ENCODE measurements around the gene CCDC190. TPM values are rescaled to one million over a fixed set of nuclear protein-coding genes. Genes with fewer than 3 reads are reported as not detected.
"Not testable (repeated sequence)": the region's sequence is repeated elsewhere in the genome, so short reads cannot be mapped to it uniquely, and the experiment has no call there.

Gene CCDC190
- total RNA-seq, 2 donors from 2014 or later: not detected

GRCh38 chr1:162812357-162812756 lies 48.6 kb downstream of the CCDC190 start:
- H3K27me3 ChIP-seq (ENCODE audit: control insufficient read depth, insufficient read depth, low read length, poor library complexity, severe bottlenecking); H3K9me3 ChIP-seq (ENCODE audit: control insufficient read depth, low read length); H3K36me3 ChIP-seq (ENCODE audit: control insufficient read depth, insufficient read depth, low read length); H3K4me3 Mint-ChIP-seq; H3K4me3 ChIP-seq (ENCODE audit: low read length); H3K27me3 Mint-ChIP-seq (ENCODE audit: insufficient read depth); H3K4me1 Mint-ChIP-seq; H3K9me3 Mint-ChIP-seq; DNase-seq; H3K27ac Mint-ChIP-seq; H3K27ac ChIP-seq (ENCODE audit: low read depth, low read length); H3K9ac ChIP-seq (ENCODE audit: extremely low read depth, low read length, poor library complexity, severe bottlenecking); H3K4me1 ChIP-seq (ENCODE audit: control insufficient read depth, insufficient read depth, low read length): not testable (repeated sequence)
- peaks cover 25% of the 10 kb centered on the region for H3K36me3 Mint-ChIP-seq (ENCODE audit: low read depth)
- 88% methylated on average over 1 of the region's 2 CpGs; no CpG with 5 or more reads in 1 of the 2 experiments for WGBS, 2 experiments (ENCODE audit: insufficient coverage in 1 of 2, insufficient read length in 1 of 2)

GRCh38 chr1:162807503-162807902 lies 53.5 kb downstream of the CCDC190 start:
- not testable (repeated sequence) for DNase-seq; H3K27me3 ChIP-seq (ENCODE audit: control insufficient read depth, insufficient read depth, low read length, poor library complexity, severe bottlenecking); H3K9me3 Mint-ChIP-seq; H3K36me3 ChIP-seq (ENCODE audit: control insufficient read depth, insufficient read depth, low read length); H3K4me3 ChIP-seq (ENCODE audit: low read length); H3K4me3 Mint-ChIP-seq; H3K27ac ChIP-seq (ENCODE audit: low read depth, low read length); H3K27ac Mint-ChIP-seq; H3K9me3 ChIP-seq (ENCODE audit: control insufficient read depth, low read length); H3K4me1 ChIP-seq (ENCODE audit: control insufficient read depth, insufficient read depth, low read length); H3K4me1 Mint-ChIP-seq; H3K9ac ChIP-seq (ENCODE audit: extremely low read depth, low read length, poor library complexity, severe bottlenecking); H3K27me3 Mint-ChIP-seq (ENCODE audit: insufficient read depth)
- H3K36me3 Mint-ChIP-seq (ENCODE audit: low read depth): peaks cover 59% of the 10 kb centered on the region
- no CpG with 5 or more reads among the region's 2 CpGs for WGBS, 2 experiments (ENCODE audit: insufficient coverage in 1 of 2, insufficient read length in 1 of 2)

Other genes with a start within 250 kb of the CCDC190 start
- under 1 TPM; 0.26 to 0.55 TPM for gene DDR2, start 228.7 kb downstream of the CCDC190 start, total RNA-seq
- 10 to 100 TPM; 30.0 to 33.2 TPM for gene HSD17B7, start 70.5 kb downstream of the CCDC190 start, total RNA-seq
- under 1 TPM; 0.48 to 0.51 TPM for gene RGS4, start 208.2 kb upstream of the CCDC190 start, total RNA-seq

Data from endodermal cell (in vitro differentiated cells).